ENCODE data around the gene ABCB7.

Gene ABCB7

GRCh38 chrX:75113664-75114063 lies 42.4 kb downstream of the ABCB7 start:
- no peak for TF ChIP-seq REST (IDR thresholded peaks at IDR 0.05; ENCODE audit: low read depth)
- no peak for TF ChIP-seq CEBPB (IDR thresholded peaks at IDR 0.05)
- no peak for TF ChIP-seq EP300 (IDR thresholded peaks at IDR 0.05; ENCODE audit: borderline replicate concordance)
- TF ChIP-seq RAD21 (IDR thresholded peaks at IDR 0.05; ENCODE audit: low read depth), result no peak
- no peak for TF ChIP-seq CREB1 (IDR thresholded peaks at IDR 0.05; ENCODE audit: low read depth)
- no peak for TF ChIP-seq EGR1 (IDR thresholded peaks at IDR 0.05)
- TF ChIP-seq TAF1 (IDR thresholded peaks at IDR 0.05; ENCODE audit: low read depth), result no peak
- TF ChIP-seq MAX (IDR thresholded peaks at IDR 0.05), result no peak
- TF ChIP-seq NFIC (IDR thresholded peaks at IDR 0.05), result no peak

GRCh38 chrX:75107863-75108509 lies 48.1 kb downstream of the ABCB7 start:
- TF ChIP-seq RAD21 (IDR thresholded peaks at IDR 0.05; ENCODE audit: low read depth) (no peak), REST (IDR thresholded peaks at IDR 0.05; ENCODE audit: low read depth) (no peak), FOXM1 (IDR thresholded peaks at IDR 0.05; ENCODE audit: borderline replicate concordance, low read depth) (no peak), TAF1 (IDR thresholded peaks at IDR 0.05; ENCODE audit: low read depth) (no peak), CREB1 (IDR thresholded peaks at IDR 0.05; ENCODE audit: low read depth) (no peak), TEAD4 (IDR thresholded peaks at IDR 0.05) (no peak), TCF12 (IDR thresholded peaks at IDR 0.05; ENCODE audit: low read depth) (no peak), CEBPB (IDR thresholded peaks at IDR 0.05) (no peak), NFIC (IDR thresholded peaks at IDR 0.05) (no peak), MAX (IDR thresholded peaks at IDR 0.05) (no peak), ZBTB7A (IDR thresholded peaks at IDR 0.05; ENCODE audit: low read depth) (no peak), YY1 (IDR thresholded peaks at IDR 0.05; ENCODE audit: low read depth) (no peak), EP300 (IDR thresholded peaks at IDR 0.05; ENCODE audit: borderline replicate concordance) (no peak), EGR1 (IDR thresholded peaks at IDR 0.05) (no peak)
- TF ChIP-seq, protein P1, sequence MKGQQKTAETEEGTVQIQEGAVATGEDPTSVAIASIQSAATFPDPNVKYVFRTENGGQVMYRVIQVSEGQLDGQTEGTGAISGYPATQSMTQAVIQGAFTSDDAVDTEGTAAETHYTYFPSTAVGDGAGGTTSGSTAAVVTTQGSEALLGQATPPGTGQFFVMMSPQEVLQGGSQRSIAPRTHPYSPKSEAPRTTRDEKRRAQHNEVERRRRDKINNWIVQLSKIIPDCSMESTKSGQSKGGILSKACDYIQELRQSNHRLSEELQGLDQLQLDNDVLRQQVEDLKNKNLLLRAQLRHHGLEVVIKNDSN (IDR thresholded peaks at IDR 0.05), result no peak

GRCh38 chrX:75106772-75107171 lies 49.3 kb downstream of the ABCB7 start:
- TF ChIP-seq TCF12 (IDR thresholded peaks at IDR 0.05; ENCODE audit: low read depth), result no peak
- TF ChIP-seq EGR1 (IDR thresholded peaks at IDR 0.05), result no peak
- no peak for TF ChIP-seq RAD21 (IDR thresholded peaks at IDR 0.05; ENCODE audit: low read depth)
- TF ChIP-seq CREB1 (IDR thresholded peaks at IDR 0.05; ENCODE audit: low read depth), result no peak
- TF ChIP-seq FOXM1 (IDR thresholded peaks at IDR 0.05; ENCODE audit: borderline replicate concordance, low read depth), result no peak
- TF ChIP-seq, protein P1 (IDR thresholded peaks at IDR 0.05), result no peak
- no peak for TF ChIP-seq ZBTB7A (IDR thresholded peaks at IDR 0.05; ENCODE audit: low read depth)

GRCh38 chrX:75096331-75096730 lies 59.8 kb downstream of the ABCB7 start:
- TF ChIP-seq MAX (IDR thresholded peaks at IDR 0.05) (no peak), TEAD4 (IDR thresholded peaks at IDR 0.05) (no peak), RAD21 (IDR thresholded peaks at IDR 0.05; ENCODE audit: low read depth) (no peak), TCF12 (IDR thresholded peaks at IDR 0.05; ENCODE audit: low read depth) (no peak), REST (IDR thresholded peaks at IDR 0.05; ENCODE audit: low read depth) (no peak), EGR1 (IDR thresholded peaks at IDR 0.05) (no peak), EP300 (IDR thresholded peaks at IDR 0.05; ENCODE audit: borderline replicate concordance) (no peak), CREB1 (IDR thresholded peaks at IDR 0.05; ENCODE audit: low read depth) (no peak), NFIC (IDR thresholded peaks at IDR 0.05) (no peak), TAF1 (IDR thresholded peaks at IDR 0.05; ENCODE audit: low read depth) (no peak), YY1 (IDR thresholded peaks at IDR 0.05; ENCODE audit: low read depth) (no peak), FOXM1 (IDR thresholded peaks at IDR 0.05; ENCODE audit: borderline replicate concordance, low read depth) (no peak)
